Measurements from ENCODE around the gene RFK. TPM values are rescaled to one million over a fixed set of nuclear protein-coding genes. Genes with fewer than 3 reads are reported as not detected.
A peak's percentile ranks its signal among the peaks of the same experiment; 100 is the strongest.

RFK gene
- total RNA-seq, 1 experiment from 2014 or later = 35.0 TPM

DNA sequence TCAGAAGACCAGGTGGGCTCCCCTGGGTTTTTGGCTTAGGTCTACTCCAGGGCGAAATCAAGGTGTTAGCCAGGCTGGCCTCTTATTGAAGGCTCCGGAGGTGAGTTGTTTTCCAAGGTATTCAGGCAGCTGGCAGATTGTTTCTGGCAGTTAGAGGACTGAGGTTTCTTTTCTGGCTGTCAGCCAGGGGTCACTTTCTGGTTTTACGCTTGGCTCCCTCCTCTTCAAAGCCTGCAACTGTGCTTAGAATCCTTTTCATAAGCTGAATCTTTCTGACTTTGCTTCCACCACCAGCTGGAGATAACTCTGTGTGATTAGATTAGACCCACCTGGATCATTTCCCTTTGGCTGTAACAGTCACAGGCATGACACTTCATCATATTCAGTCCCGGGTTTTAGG lies 24.6 kb downstream of the RFK start:
- no peaks in the 10 kb centered on the region for H3K9me2 ChIP-seq (ENCODE audit: insufficient read depth)
- no peaks in the 10 kb centered on the region for H4K20me1 ChIP-seq (ENCODE audit: insufficient read depth)
- no peak for DNase-seq (ENCODE audit: low read depth, low spot score)
- no peak overlapping the region; the same call in 1 of the 2 replicates for H3K27ac ChIP-seq (ENCODE audit: low read depth, low read length)
- peaks cover 36 to 38% of the 10 kb centered on the region in 2 experiments for H3K4me1 ChIP-seq (ENCODE audit: control insufficient read depth in 1 of 2, insufficient read depth in 2 of 2, low read length in 2 of 2)
- RAD21 ChIA-PET (ENCODE audit: low non-redundant PET in 1 of 2, low total read pairs in 2 of 2, uncharacterized antibody in 2 of 2, unreplicated experiment in 2 of 2) = no interaction called here
- no peak overlapping the region for H3K9ac ChIP-seq (ENCODE audit: low read length)
- peak overlapping the region; percentile 48 for H3K4me2 ChIP-seq (ENCODE audit: low read length)
- H3K9me3 ChIP-seq (ENCODE audit: control insufficient read depth in 1 of 2, insufficient read depth in 1 of 2, low read depth in 1 of 2, low read length in 2 of 2) = no peaks in the 10 kb centered on the region
- no TSS peak for BruUV-seq (replicated peaks)
- TF ChIP-seq ELF1 (IDR thresholded peaks at IDR 0.05; ENCODE audit: borderline replicate concordance, low read depth) (no peak), ATF3 (IDR thresholded peaks at IDR 0.05) (no peak), ZFX (IDR thresholded peaks at IDR 0.05) (no peak), MAX (IDR thresholded peaks at IDR 0.05) (no peak), EZH2phosphoT487 (IDR thresholded peaks at IDR 0.05; ENCODE audit: borderline replicate concordance) (no peak), CBX3 (IDR thresholded peaks at IDR 0.05; ENCODE audit: low read depth) (no peak)
- TF ChIP-seq, protein P1, sequence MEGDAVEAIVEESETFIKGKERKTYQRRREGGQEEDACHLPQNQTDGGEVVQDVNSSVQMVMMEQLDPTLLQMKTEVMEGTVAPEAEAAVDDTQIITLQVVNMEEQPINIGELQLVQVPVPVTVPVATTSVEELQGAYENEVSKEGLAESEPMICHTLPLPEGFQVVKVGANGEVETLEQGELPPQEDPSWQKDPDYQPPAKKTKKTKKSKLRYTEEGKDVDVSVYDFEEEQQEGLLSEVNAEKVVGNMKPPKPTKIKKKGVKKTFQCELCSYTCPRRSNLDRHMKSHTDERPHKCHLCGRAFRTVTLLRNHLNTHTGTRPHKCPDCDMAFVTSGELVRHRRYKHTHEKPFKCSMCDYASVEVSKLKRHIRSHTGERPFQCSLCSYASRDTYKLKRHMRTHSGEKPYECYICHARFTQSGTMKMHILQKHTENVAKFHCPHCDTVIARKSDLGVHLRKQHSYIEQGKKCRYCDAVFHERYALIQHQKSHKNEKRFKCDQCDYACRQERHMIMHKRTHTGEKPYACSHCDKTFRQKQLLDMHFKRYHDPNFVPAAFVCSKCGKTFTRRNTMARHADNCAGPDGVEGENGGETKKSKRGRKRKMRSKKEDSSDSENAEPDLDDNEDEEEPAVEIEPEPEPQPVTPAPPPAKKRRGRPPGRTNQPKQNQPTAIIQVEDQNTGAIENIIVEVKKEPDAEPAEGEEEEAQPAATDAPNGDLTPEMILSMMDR (IDR thresholded peaks at IDR 0.05 in 2 of 3, conservative IDR thresholded peaks at IDR 0.05 in 1 of 3; ENCODE audit: borderline replicate concordance in 1 of 3, insufficient read depth in 1 of 3, low read depth in 2 of 3, low read length in 2 of 3) = no peak
- TF ChIP-seq, protein P2, sequence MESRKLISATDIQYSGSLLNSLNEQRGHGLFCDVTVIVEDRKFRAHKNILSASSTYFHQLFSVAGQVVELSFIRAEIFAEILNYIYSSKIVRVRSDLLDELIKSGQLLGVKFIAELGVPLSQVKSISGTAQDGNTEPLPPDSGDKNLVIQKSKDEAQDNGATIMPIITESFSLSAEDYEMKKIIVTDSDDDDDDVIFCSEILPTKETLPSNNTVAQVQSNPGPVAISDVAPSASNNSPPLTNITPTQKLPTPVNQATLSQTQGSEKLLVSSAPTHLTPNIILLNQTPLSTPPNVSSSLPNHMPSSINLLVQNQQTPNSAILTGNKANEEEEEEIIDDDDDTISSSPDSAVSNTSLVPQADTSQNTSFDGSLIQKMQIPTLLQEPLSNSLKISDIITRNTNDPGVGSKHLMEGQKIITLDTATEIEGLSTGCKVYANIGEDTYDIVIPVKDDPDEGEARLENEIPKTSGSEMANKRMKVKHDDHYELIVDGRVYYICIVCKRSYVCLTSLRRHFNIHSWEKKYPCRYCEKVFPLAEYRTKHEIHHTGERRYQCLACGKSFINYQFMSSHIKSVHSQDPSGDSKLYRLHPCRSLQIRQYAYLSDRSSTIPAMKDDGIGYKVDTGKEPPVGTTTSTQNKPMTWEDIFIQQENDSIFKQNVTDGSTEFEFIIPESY (IDR thresholded peaks at IDR 0.05; ENCODE audit: extremely low read depth, insufficient replicate concordance, low read length) = no peak
- no peaks in the 10 kb centered on the region for H3K27me3 ChIP-seq (ENCODE audit: insufficient read depth, low read length)
- POLR2A ChIA-PET = no interaction called here
- peak; percentile 37 for ATAC-seq
- CTCF ChIA-PET = no interaction called here
- no peaks in the 10 kb centered on the region for H3K36me3 ChIP-seq (ENCODE audit: control insufficient read depth in 1 of 2, insufficient read depth in 2 of 2, low read length in 2 of 2)
- intact Hi-C loops (cut with micrococcal nuclease) = no loop called here
- peak overlapping the region; percentile 67 for H2AFZ ChIP-seq (ENCODE audit: low read depth, low read length, poor library complexity, severe bottlenecking)
- no peak overlapping the region for H3K4me3 ChIP-seq (replicated peaks in 1 of 2; ENCODE audit: low read depth in 1 of 2, low read length in 2 of 2)
- no peaks in the 10 kb centered on the region for H3K79me2 ChIP-seq (ENCODE audit: insufficient read depth, low read length)

Measured in HCT116 (cell line).